Mucosa of stomach (tissue), 1 donor: ENCODE measurements around the gene PSMC1.

ENCODE experiments used
- H3K27me3 ChIP-seq: one replicate; pipeline ENCODE4 v1.7.0; 2013; ENCODE audit warnings: mild to moderate bottlenecking, low read length; ENCODE audit not compliant: control insufficient read depth, insufficient read depth
- H3K36me3 ChIP-seq: one replicate; pipeline ENCODE4 v1.7.0; 2013; ENCODE audit warnings: low read length; ENCODE audit not compliant: control insufficient read depth, insufficient read depth
- H3K4me1 ChIP-seq: one replicate; pipeline ENCODE4 v1.7.0; 2013; ENCODE audit warnings: mild to moderate bottlenecking, low read length; ENCODE audit not compliant: control insufficient read depth, insufficient read depth
- H3K4me3 ChIP-seq: one replicate; pipeline ENCODE4 v1.7.0; 2013; ENCODE audit warnings: low read length
- H3K9ac ChIP-seq: one replicate; pipeline ENCODE4 v1.7.0; 2013; ENCODE audit warnings: mild to moderate bottlenecking, low read length, moderate library complexity
- H3K9me3 ChIP-seq: one replicate; pipeline ENCODE4 v1.7.0; 2013; ENCODE audit warnings: mild to moderate bottlenecking, low read length, moderate library complexity; ENCODE audit not compliant: control insufficient read depth
- donor health status: Pancreatic carcinoma.

Gene PSMC1

DNA sequence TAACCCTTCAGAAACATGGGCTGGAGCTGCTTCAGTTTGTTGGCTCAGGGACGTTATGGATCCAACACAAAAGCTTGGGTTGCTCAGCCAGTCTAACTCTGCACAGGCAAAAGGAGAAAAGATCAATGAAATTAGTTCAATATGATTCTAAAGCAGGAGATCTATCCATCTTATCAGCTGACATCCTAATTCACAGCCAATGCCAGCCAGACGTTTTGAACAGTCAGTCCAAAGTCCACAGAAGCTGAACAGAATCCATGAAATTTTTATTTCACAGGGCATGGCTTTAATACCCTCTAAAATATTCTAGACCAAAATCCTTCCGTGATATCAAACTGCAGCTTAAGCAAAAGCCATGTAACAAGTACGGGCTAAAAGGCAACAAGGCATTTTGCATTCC, 61.7 kb downstream of the PSMC1 start:
- Histone ChIP-seq H3K9ac (no peak overlapping the region), H3K4me3 (no peak overlapping the region), H3K9me3 (no peaks in the 10 kb centered on the region), H3K27me3 (no peaks in the 10 kb centered on the region), H3K36me3 (no peaks in the 10 kb centered on the region), H3K4me1 (no peaks in the 10 kb centered on the region)

DNA sequence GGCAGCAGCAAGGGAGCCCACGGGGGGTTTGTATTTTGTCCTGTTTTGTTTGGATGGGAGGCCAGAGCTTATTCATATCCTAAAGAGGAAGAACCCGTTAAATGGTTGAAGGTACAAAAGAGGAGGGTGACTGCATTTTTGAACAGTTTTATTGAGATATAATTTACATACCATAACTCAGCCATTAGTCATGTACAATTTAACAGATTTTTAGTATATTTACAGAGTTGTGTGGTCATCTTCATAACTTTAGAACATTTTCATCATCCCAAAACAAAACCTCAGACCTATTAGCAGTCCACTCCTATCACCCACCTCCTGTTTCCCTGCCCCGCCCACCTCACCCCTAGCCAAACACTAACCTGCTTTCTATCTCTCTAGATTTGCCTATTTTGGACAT, 62.8 kb downstream of the PSMC1 start:
- Histone ChIP-seq H3K9me3 (no peaks in the 10 kb centered on the region), H3K36me3 (no peaks in the 10 kb centered on the region), H3K9ac (no peak overlapping the region), H3K27me3 (no peaks in the 10 kb centered on the region), H3K4me3 (no peak overlapping the region), H3K4me1 (no peaks in the 10 kb centered on the region)

DNA sequence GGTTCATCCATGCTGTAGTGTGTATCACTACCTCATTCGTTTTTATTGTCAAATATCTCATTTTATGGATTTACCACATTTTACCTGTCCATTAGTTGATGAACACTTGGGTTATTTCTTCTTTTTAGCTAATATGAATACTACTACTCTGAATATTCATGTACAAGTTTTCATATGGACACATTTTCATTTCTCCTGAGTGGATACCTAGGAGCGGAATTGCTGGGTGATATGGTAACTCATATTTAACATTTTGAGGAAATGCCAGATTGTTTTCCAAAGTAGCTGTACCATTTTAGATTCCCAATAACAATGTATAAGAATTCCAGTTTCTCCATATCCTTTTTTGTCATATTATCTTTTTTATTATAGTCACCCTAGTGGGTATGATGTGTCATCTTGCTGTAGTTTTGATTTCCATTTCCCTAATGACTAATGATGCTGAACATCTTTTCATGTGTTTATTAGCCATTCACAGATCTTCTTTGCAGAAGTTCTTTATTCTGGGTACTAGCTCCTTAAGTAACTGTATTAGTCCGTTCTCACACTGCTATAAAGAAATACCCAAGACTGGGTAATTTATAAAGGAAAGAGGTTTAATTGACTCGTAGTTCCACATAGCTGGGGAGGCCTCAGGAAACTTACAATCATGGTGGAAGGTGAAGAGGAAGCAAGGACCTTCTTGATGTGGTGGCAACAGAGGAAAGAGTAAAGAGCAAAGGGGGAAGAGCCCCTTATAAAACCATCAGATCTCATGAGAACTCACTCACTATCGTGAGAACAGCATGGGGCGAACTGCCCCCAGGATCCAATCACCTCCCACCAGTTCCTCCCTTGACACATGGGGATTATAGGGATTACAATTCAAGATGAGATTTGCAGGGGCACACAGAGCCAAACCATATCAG, 63.5 kb downstream of the PSMC1 start:
- Histone ChIP-seq H3K4me1 (no peaks in the 10 kb centered on the region), H3K9me3 (no peaks in the 10 kb centered on the region), H3K9ac (no peak overlapping the region), H3K36me3 (no peaks in the 10 kb centered on the region), H3K27me3 (no peaks in the 10 kb centered on the region), H3K4me3 (no peak overlapping the region)

DNA sequence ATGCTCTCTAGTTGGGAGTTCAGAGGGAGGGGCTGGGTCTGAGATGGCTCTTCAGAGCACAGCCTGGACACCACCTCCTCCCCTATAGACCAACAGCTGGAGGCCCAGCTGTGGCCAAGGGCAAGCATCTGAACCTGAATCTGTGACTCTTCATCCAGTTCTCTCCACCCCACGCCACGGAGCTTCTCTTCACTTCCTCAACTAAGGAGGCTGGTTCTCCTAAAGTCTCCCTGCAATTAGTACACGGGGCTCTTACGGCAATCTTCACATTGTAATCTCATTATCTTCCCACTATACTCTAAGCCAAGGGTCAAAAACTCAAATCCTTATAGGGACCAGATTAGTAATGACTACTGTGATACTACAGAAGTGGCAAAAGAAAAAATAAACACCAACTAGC, 65.5 kb downstream of the PSMC1 start:
- H3K4me3 ChIP-seq: no peak overlapping the region
- H3K27me3 ChIP-seq: no peaks in the 10 kb centered on the region
- no peak overlapping the region for H3K9ac ChIP-seq
- no peaks in the 10 kb centered on the region for H3K36me3 ChIP-seq
- no peaks in the 10 kb centered on the region for H3K9me3 ChIP-seq
- no peaks in the 10 kb centered on the region for H3K4me1 ChIP-seq
